Measurements from ENCODE around the gene YTHDF1.
"Not testable (repeated sequence)": the region's sequence is repeated elsewhere in the genome, so short reads cannot be mapped to it uniquely, and the experiment has no call there.

The YTHDF1 gene

DNA sequence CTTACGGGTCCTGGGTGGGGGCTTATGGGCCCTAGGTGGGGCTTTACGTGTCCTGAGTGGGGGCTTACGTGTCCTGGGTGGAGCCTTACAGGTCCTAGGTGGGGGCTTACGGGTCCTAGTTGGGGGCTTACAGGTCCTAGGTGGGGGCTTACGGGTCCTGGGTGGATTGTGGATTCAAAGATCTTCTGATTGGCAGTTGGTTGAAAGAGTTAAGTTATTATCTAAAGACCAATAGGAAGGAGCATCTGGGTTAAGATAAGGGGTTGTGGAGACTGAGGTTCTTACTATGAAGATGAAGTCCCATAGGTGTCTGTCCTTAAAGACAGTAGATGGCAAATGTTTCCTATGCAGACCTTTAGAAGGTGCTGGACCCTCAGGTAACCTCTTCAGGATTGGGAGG lies 11.3 kb upstream of the YTHDF1 start:
- DNase-seq (ENCODE audit: low read depth in 2 of 2) = no peak

DNA sequence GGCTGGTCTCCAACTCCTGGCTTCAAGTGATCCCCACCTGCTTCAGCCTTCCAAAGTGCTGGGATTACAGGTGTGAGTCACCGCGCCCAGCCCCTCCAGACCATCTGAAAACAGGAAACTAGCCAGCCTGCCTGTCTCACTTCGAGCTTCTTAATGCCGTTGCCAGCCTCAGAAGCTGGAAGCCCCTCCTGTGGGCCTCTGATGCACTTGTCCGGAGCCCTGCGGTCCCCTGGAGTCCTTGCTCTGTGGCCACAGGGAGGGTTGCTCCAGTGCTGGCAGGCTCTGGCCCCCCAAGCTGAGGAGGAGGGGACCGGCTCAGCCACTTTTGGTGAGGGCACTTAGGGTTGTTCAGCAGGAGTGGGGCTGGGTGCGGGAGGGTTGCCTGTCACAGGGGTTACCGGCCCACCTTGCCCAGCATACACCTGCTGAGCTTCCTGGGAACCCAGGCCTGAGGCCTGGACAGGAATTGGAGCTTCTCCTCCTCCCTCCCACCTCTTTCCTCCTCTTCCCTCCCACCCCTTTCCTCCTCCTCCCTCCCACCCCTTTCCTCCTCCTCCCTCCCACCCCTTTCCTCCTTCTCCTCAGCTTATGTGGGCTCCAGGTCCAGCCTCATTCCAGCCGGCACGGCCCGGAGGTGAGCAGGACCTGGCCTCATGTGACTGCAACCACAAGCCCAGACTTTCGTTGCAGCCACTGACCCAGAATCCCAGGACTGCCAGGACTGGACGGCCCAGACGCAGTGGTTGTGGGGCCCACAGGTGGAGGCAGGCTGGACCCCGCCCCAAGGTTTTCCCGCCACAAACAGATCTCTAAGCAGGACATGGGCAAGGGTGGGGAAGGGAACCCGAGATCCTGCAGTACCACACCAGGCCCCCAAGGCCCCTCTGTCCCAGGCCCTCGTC lies 10.4 kb upstream of the YTHDF1 start:
- no peak for DNase-seq (ENCODE audit: low read depth in 2 of 2)

DNA sequence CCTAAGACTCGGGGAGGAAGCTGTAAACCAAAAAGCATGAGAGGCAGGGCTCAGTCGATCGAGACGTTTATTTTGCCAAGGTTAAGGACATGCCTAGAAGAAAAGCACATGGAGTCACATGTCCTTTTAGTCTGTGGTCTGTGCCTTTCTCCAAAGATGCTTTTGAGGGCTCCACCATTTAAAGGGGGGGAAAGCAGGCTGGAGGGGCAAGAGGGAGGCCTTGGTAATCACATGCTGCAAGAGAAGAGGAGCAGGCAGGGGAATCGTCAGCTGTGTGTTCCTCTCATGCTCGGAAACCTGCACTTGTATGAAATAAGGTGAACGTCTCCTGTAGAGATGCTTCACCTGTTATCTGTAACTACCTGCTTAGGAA lies 9.1 kb upstream of the YTHDF1 start:
- DNase-seq (ENCODE audit: low read depth in 2 of 2) = no peak

DNA sequence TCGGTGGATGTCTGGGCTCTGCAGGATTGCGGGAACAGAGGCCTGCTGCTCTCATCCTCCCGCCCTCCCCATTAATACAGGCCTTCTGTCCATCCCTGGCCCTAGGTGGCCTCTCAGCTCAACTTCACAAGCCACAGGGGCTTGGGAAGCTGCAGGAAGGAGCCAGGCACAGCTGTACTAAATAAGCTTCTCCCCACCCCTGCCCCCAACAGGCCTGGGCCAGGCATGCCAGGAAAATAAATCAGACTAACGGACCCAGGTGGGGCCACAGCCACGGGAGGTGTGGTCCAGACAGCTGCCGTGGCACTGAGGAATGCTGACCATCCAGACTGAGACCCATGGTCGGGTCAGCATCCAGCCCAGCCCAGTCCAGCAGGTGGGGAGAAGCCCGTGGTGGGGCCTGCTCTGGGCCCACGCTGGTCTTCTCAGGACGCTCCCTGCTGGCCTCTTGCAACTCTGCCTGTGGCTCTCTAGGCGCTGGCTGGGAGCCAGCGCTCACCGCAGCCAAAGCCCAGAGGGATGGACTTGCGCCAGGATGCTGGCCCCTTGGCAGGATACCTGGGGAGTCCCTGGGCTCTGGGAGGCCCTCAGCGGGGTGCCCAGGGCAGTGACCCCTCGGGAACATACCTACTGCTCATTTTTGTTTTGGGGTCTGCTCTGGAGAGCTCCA lies 8.6 kb upstream of the YTHDF1 start:
- DNase-seq (ENCODE audit: low read depth in 2 of 2) = no peak

DNA sequence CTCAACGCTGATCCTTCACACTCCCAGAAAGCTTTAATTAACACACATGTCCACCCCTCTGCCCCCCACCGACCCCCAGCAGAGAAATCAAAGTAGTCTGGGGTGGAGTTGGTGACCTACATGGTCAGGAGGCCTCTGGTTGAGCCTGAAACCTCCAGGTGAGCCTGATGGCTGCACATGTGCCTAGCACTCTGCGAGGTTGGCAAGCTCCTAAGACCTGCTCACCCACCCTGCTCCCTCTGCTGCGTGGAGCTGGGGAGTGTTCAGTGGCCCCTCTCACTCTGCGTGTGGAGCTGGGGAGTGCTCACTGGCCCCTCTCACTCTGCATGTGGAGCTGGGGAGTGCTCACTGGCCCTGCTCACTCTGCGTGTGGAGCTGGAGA lies 7.9 kb upstream of the YTHDF1 start:
- no peak for DNase-seq (ENCODE audit: low read depth in 2 of 2)

DNA sequence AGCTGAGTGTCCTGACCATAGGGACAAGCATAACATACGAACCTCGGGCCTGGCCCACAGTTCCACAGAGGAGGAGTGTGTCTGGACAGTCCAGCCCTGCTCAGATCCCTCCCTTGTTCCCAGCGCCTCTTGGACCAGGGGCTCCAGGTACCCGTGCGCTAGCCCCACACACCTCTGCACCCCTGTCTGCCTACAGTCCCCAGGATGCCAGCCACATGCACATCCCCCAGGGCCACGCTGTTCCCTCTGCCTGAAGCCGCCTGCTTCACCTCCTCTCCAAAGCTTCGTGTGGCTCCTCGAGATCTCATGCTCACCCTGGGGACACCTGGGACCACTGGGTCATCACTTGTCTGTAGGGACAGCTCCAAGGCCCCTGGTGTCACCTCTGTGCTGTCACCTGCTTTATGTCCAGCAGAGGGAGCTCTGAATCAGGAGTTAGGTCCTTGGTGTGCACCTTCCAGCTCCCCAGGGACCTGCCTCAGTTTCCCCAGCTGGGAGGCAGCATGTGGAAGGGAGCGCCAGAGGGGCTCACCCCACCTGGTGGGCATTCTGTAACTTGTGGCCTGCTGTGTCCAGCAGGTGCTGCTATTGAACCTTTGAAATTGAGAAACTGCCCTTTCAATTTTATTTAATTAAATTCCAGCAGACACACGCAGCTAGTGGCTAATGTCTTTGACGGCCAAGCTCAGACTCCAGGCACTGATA lies 7.3 kb upstream of the YTHDF1 start:
- peak in 1 of 2 donors; percentile 20 for DNase-seq (ENCODE audit: low read depth in 2 of 2)

DNA sequence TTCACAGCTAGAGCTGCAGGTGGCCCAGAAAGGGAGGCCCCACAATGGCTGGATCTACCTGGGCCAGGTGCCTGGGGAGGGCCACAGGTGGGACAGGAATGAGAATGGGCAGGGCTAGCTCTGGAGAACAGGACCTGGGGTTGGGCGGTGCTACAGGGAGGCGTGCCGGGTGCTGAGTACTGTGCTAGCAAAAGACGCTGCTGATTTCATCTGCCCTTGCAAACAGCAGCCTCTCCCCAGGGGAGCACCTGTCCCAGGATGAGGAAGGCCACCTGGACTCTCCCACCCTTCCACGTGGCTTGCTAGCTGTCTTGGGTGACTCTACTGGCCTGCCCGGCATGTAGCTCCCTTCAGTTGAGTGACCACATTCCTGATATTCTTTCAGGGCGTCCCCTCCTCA lies 6.6 kb upstream of the YTHDF1 start:
- DNase-seq (ENCODE audit: low read depth in 2 of 2) = no peak

DNA sequence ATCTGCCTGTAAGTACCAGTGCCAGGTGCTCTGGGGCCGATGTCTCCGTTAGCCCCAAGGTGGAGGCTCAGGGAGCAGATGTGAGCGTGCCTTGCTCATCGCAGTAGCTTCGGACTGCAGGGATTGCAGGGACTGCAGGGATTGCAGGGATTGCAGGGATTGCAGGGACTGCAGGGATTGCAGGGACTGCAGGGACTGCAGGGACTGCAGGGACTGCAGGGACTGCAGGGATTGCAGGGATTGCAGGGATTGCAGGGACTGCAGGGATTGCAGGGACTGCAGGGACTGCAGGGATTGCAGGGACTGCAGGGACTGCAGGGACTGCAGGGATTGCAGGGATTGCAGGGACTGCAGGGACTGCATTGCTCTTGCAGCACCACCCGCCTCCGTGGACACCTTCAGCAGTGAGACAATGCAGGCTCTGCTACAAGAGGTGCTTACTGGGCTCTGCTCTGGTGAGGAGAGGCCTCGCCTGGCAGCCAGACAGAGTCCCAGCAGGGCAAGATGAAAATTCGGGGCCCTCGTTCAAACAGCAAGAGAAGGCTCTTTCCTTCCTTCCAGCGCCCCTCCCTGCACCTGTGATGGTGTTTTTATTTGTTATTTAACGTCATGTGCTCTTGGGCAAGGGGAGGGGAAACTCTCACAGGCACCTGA lies 5.6 kb upstream of the YTHDF1 start:
- DNase-seq (ENCODE audit: low read depth in 2 of 2) = not testable (repeated sequence)

DNA sequence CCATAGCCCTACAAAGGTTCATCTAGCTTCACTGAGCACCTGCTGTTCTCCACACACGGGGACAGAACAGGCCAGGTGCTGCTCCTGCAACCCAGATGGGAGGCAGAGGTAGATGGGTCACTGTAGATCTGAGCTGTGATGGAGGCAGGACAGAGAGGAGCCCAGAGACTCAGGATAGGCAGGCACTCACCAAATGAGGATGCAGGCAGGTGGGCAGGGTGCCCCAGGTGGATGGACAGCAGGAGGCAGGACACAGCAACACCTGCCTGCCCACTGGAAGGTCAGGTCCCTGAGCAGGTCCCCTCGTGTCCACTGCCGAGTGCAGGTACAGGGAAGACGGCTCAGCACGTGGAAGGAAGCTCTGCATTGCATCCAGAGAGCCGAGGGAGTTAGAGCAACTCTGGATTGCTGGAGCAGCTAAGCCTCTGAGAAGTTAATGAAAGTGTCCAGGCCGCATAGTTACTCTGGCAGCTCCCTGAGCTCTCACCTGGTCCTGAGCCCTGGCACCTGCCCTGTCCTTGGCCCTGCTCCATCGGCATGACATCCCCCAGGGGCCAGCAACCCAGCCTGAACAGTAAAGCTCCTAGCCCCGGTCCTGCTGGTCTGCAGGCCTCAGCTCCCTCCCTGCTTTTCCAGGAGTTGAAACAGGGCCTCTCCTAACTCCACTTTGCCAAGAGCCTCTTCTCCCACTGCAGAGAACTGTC lies 4.9 kb upstream of the YTHDF1 start:
- no peak for DNase-seq (ENCODE audit: low read depth in 2 of 2)

DNA sequence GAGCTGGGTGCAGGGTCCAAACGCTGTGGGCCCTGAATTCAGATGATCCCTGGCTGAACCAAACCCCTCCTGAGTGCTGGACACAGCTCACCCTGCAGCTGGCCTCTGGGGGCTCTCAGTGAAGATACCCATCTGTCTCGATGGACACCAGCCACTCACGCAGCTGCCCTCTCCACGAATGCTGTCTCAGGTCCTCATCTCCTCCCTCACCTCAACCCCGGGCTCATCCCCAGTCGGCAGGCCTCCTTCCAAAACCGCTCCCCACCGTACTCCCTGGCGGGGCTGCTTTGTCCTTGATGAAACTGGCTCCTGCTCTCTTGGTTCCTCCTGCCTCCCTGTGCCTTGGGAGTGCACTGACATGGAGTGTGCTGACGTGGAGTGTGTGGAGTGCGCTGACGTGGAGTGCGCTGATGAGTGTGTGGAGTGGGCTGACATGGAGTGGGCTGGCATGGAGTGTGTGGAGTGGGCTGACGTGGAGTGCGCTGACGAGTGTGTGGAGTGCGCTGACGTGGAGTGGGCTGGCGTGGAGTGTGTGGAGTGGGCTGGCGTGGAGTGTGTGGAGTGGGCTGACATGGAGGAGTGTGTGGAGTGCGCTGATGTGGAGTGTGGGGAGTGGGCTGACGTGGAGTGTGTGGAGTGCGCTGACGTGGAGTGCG lies 4.1 kb upstream of the YTHDF1 start:
- DNase-seq (ENCODE audit: low read depth in 2 of 2) = no peak

DNA sequence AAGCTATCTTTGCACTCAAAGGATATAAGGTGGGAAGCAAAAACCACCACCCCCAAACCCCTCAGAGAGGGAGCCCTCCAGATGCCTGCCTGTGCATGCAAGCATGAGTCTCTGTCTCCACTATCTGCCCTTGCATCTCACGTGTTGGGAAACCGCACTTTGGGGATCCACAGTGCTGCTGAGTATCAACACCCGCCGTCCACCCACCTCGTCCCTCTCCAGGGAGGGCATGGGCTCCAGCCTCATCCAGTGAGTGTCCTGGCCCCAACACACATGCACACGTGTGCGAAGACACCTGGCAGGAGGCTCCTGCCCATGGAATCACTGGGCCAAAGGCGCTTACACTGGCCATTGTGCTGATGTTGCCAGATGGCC lies 3.5 kb upstream of the YTHDF1 start:
- DNase-seq (ENCODE audit: low read depth in 2 of 2) = no peak

DNA sequence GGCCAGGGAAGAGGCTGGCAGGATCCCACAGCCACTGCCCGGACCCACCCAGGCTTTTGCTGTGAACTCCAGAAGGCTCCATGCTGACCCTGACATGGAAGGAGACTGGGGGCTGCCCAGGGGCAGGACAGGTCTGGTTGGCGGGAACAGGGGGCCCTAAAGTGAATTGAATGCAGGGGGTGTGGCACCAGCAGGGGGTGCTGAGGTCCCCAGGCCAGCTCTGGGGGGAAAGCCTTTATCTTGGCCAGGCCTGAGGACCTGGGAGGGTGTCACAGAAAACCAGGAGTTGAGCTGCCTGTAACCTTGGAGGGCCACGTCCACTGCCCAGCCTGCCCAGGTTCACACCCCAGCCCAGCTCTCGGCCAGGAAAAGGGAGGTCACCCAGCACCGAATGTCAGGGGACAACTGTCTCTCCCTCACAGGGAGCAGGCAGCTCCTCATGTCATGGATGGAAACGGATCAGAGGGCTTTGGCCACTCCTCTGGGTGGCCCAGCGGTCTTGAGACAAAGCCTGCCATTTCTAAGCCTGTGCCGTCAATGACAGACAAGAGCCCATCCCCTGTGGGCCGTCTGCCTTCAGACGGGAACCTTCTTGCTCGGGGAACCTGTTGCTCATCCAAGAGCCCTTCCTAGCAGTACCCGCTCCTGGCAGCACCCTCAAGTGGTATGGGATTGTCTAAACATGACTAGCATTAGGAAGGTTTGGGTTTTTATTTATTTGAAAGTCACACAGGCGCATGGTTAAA lies 2.9 kb upstream of the YTHDF1 start:
- no peak for DNase-seq (ENCODE audit: low read depth in 2 of 2)

DNA sequence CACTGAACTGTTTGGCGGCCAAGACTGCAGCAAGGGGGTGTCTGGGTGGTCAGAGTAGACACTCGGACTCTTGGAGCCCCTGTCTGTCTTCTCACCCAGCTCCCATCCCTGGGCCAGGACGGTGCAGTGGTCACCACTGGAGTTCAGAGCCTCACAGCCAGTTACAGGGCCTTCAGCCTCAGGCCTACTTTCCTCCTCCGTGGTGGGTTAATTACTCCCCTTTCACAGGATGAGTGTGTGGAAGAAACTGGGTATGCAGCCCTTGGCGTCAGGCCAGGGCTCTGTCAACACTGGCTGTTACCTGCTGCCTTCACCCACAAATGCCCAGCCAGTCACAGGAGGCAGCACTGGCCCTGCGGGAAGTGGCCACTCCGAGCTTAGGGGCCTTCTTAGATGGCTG lies 1.8 kb upstream of the YTHDF1 start:
- DNase-seq (ENCODE audit: low read depth in 2 of 2) = no peak

DNA sequence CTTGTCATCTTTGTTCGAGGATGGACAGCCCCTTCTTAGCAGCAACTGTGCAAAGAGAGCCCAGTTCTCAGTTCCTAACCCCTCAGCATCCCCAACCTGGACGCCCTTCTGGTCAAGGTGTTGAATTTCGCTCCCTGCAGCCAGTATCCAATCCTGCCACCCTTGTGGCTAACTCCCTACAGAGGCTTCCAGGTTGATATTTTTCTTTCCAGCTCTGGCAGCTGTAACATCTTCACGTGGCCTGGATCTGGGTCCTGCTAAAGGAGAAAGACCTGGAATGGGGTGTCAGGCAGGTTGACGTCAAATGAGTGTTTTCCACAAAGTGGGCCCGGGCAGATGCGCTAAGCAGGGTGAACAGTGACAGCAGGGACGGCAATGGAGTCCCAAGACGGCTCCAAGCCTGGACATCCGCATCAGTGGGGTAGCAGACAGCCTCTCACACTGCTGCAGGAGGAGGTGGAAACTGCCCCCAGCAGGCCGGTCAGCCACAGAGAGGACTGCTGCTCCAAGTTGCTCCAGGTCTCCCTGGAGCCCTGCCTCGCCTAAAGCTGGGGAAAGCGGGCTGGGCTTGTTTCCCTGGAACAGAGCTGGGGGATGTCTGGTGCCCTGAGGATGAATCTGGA lies 1.0 kb upstream of the YTHDF1 start:
- DNase-seq (ENCODE audit: low read depth in 2 of 2) = no peak

DNA sequence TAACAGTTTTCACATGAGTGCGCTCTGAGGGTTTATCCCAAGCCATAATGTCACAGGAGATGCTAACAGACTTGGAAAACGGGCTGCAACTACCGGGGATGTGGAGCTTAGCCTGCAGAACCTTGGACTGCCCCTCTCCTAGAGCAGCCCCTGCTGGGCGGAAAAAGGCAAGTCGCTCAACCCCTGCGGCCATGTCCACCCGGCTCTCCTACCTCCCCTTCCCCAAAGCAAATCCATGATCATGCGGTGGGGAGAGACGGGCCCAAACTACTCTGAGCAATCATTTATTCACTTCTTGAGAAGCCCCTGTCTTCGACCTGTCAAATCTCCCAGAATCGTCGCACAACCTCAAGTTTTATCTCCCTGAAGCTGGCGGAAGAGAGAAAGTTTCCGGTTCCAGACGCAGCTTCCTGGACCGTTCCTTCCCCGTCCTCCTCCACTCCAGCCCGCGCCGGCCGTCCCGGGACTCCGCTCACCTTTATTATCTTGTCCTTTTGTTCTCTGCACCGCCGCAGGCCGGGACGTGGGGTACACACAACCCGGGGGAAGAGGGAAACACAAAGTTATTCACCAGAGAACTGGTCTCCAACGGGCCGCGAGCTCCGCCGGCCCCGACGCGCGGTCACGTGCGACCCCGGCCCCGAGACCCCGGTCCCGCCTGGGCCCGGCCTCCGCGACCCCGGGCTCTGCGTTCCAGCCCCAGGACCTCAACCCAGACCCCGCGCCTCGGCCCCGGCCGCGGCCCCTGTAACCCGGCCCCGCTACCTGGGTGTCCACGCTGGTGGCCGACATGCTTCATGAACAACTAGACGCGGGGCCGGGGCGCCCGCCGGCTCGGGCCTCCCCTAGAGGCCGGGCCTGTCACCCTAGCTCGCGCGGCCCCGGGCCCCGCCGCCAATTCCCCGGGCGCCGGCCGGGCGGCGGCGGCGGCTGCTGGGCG lies 560 bp downstream of the YTHDF1 start:
- no peak for DNase-seq (ENCODE audit: low read depth in 2 of 2)

DNA sequence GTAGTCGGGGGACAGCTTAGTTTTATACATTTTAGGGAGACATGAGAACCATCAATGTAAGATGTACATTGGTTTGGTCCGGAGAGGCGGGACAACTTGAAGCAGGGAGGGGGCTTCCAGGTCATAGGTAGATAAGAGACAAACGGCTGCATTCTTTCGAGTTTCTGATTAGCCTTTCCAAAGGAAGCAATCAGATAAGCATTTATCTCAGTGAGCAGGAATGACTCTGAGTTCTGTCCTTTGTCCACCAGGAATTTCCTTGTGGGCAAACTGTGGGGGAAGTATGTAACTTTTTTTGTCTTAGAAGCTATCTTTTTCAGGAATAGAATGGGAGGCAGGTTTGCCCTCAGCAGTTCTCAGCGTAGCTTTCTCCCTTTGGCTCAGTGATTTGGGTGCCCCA lies 1.4 kb downstream of the YTHDF1 start:
- DNase-seq (ENCODE audit: low read depth in 2 of 2) = no peak

DNA sequence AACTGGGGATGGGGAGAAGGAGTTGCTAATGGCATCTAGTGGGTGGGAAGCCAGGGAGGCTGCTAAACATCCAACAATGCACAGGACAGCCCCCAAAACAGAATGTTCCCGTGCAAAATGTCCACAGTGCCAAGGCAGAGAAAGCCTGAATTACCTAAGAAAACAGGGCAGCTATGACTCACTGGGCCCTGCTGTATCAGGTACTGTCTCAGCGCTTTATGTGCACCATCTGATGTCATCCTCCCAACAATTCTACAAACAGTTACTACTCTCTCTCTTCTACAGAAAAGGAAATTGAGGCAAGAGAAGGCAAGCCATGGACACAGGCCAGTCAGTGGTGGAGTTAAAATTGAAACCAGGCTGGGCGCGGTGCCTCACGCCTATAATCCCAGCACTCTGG lies 3.1 kb downstream of the YTHDF1 start:
- no peak for DNase-seq (ENCODE audit: low read depth in 2 of 2)

DNA sequence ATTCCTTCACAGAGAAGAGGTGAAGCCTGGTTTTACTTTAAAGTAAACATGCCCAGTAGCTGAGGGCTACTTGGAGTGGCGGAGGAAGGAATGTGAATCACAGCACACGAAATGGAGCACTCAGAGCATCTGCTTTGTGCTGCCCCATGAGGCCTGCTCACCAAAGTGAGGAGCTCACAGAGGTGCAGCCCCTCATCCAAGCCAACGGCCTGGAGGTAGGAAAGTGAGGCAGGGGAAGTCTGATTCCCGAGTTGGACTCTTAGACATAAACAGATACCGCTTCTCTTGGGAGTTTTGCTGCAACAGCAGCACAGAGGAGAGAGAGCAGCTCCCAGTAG lies 3.6 kb downstream of the YTHDF1 start:
- DNase-seq (ENCODE audit: low read depth in 2 of 2) = no peak

DNA sequence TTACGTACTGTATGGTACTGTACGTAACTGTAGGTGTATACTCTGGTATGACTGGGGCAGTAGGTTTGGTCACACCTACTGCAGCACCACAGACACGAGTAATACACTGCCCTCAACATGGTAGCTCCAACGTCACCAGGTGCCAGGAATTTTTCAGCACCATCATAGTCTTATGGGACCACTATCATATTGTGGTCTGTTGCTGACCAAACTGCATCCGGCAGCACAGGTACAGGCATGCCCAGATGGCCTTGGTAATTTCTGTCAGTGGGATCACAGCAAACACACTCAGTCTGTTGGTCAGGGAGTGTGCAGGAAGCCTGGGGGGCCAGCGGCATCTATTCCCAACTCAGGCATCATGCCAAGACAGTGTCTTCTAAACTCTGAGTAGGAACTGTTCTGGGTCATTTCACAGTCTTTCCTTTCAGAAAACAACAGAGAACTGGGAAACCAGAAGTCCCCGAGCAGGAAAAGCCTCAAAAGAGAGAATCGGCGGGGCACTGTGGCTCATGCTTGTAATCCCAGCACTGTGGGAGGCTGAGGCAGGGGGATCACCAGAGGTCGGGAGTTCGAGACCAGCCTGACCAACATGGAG lies 5.8 kb downstream of the YTHDF1 start:
- DNase-seq (ENCODE audit: low read depth in 2 of 2) = no peak

All from stimulated activated CD8-positive, alpha-beta memory T cell treated with anti-CD3 and anti-CD28 coated beads, Interleukin-2, amount 100 ng/mL, for 48 hours (primary cell).